Measurements from ENCODE around the gene PEX26.
"Not testable (repeated sequence)": the region's sequence is repeated elsewhere in the genome, so short reads cannot be mapped to it uniquely, and the experiment has no call there.

Gene PEX26

GRCh38 chr22:18121954-18122554 is 44.3 kb downstream of the PEX26 start:
- Histone ChIP-seq H3K4me1 (ENCODE audit: control insufficient read depth, insufficient read depth, low read length) (peaks cover 10% of the 10 kb centered on the region), H3K4me3 (ENCODE audit: low read depth, low read length) (no peak overlapping the region), H3K9me3 (ENCODE audit: control insufficient read depth, insufficient read depth, low read depth, low read length) (no peaks in the 10 kb centered on the region), H3K27ac (ENCODE audit: low read depth, low read length) (no peak overlapping the region), H3K9ac (ENCODE audit: low read length) (no peak overlapping the region), H3K36me3 (ENCODE audit: control insufficient read depth, insufficient read depth, low read length) (no peaks in the 10 kb centered on the region), H3K27me3 (ENCODE audit: control insufficient read depth, insufficient read depth, low read length) (no peaks in the 10 kb centered on the region)

GRCh38 chr22:18123476-18124025 is 45.8 kb downstream of the PEX26 start:
- H3K9ac ChIP-seq (ENCODE audit: low read length); H3K36me3 ChIP-seq (ENCODE audit: control insufficient read depth, insufficient read depth, low read length); H3K27ac ChIP-seq (ENCODE audit: low read depth, low read length); H3K4me3 ChIP-seq (ENCODE audit: low read depth, low read length); H3K9me3 ChIP-seq (ENCODE audit: control insufficient read depth, insufficient read depth, low read depth, low read length); H3K27me3 ChIP-seq (ENCODE audit: control insufficient read depth, insufficient read depth, low read length); H3K4me1 ChIP-seq (ENCODE audit: control insufficient read depth, insufficient read depth, low read length): not testable (repeated sequence)

- Histone ChIP-seq H3K4me3 (ENCODE audit: low read depth, low read length) (no peak overlapping the region), H3K4me1 (ENCODE audit: control insufficient read depth, insufficient read depth, low read length) (peaks cover 3% of the 10 kb centered on the region; the same call in 1 of the 2 replicates), H3K9me3 (ENCODE audit: control insufficient read depth, insufficient read depth, low read depth, low read length) (no peaks in the 10 kb centered on the region), H3K9ac (ENCODE audit: low read length) (no peak overlapping the region), H3K36me3 (ENCODE audit: control insufficient read depth, insufficient read depth, low read length) (no peaks in the 10 kb centered on the region), H3K27ac (ENCODE audit: low read depth, low read length) (no peak overlapping the region), H3K27me3 (ENCODE audit: control insufficient read depth, insufficient read depth, low read length) (no peaks in the 10 kb centered on the region)
Observed at GRCh38 chr22:18126606-18127005, 48.8 kb downstream of the PEX26 start.

DNA sequence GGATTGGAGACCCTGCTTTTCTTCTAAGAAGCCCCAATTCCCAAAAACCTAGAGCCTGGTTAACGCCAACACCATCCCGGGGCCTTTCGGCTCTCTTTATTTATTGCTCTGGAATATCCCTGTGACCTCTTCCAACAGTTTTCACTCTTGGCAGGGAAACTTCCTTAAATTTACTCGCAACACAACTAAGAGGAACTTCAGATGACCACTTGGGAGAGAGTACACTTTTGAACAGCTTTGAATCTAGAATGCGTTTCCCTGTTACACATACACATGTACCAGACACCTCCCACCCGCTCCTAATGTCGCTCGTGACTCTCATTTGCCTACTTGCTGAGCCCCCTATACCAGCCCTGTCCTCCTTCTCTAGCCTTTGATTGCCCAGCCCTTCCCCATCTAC is 52.2 kb downstream of the PEX26 start:
- H3K9me3 ChIP-seq (ENCODE audit: control insufficient read depth, insufficient read depth, low read depth, low read length), result no peaks in the 10 kb centered on the region
- no peaks in the 10 kb centered on the region for H3K27me3 ChIP-seq (ENCODE audit: control insufficient read depth, insufficient read depth, low read length)
- H3K9ac ChIP-seq (ENCODE audit: low read length), result no peak overlapping the region
- no peak overlapping the region for H3K4me3 ChIP-seq (ENCODE audit: low read depth, low read length)
- H3K36me3 ChIP-seq (ENCODE audit: control insufficient read depth, insufficient read depth, low read length), result no peaks in the 10 kb centered on the region
- H3K4me1 ChIP-seq (ENCODE audit: control insufficient read depth, insufficient read depth, low read length), result no peaks in the 10 kb centered on the region
- H3K27ac ChIP-seq (ENCODE audit: low read depth, low read length), result no peak overlapping the region

- Histone ChIP-seq H3K9me3 (ENCODE audit: control insufficient read depth, insufficient read depth, low read depth, low read length) (no peaks in the 10 kb centered on the region), H3K4me1 (ENCODE audit: control insufficient read depth, insufficient read depth, low read length) (no peaks in the 10 kb centered on the region)
Observed at GRCh38 chr22:18130699-18131429, 53.1 kb downstream of the PEX26 start.

GRCh38 chr22:18133452-18133851 is 55.7 kb downstream of the PEX26 start:
- no peaks in the 10 kb centered on the region for H3K27me3 ChIP-seq (ENCODE audit: control insufficient read depth, insufficient read depth, low read length)
- no peak overlapping the region for H3K27ac ChIP-seq (ENCODE audit: low read depth, low read length)
- no peaks in the 10 kb centered on the region for H3K4me1 ChIP-seq (ENCODE audit: control insufficient read depth, insufficient read depth, low read length)
- H3K9ac ChIP-seq (ENCODE audit: low read length), result no peak overlapping the region
- no peaks in the 10 kb centered on the region for H3K36me3 ChIP-seq (ENCODE audit: control insufficient read depth, insufficient read depth, low read length)
- H3K4me3 ChIP-seq (ENCODE audit: low read depth, low read length), result no peak overlapping the region
- H3K9me3 ChIP-seq (ENCODE audit: control insufficient read depth, insufficient read depth, low read depth, low read length), result no peaks in the 10 kb centered on the region

More at GRCh38 chr22:18130699-18131429, 53.1 kb downstream of the PEX26 start:
- Histone ChIP-seq H3K27ac (ENCODE audit: low read depth, low read length) (no peak overlapping the region), H3K4me3 (ENCODE audit: low read depth, low read length) (no peak overlapping the region), H3K36me3 (ENCODE audit: control insufficient read depth, insufficient read depth, low read length) (no peaks in the 10 kb centered on the region), H3K27me3 (ENCODE audit: control insufficient read depth, insufficient read depth, low read length) (no peaks in the 10 kb centered on the region), H3K9ac (ENCODE audit: low read length) (no peak overlapping the region)

- H3K4me3 ChIP-seq (ENCODE audit: low read depth, low read length), result no peak overlapping the region
- peaks cover 6% of the 10 kb centered on the region for H3K9me3 ChIP-seq (ENCODE audit: control insufficient read depth, insufficient read depth, low read depth, low read length)
- H3K27ac ChIP-seq (ENCODE audit: low read depth, low read length), result no peak overlapping the region
- no peaks in the 10 kb centered on the region for H3K36me3 ChIP-seq (ENCODE audit: control insufficient read depth, insufficient read depth, low read length)
- H3K27me3 ChIP-seq (ENCODE audit: control insufficient read depth, insufficient read depth, low read length), result no peaks in the 10 kb centered on the region
- H3K9ac ChIP-seq (ENCODE audit: low read length), result no peak overlapping the region
- no peaks in the 10 kb centered on the region for H3K4me1 ChIP-seq (ENCODE audit: control insufficient read depth, insufficient read depth, low read length)
Observed at GRCh38 chr22:18136563-18137320, 59.0 kb downstream of the PEX26 start.

GRCh38 chr22:18141004-18141403 is 63.2 kb downstream of the PEX26 start:
- not testable (repeated sequence) for H3K27me3 ChIP-seq (ENCODE audit: control insufficient read depth, insufficient read depth, low read length); H3K9ac ChIP-seq (ENCODE audit: low read length); H3K4me3 ChIP-seq (ENCODE audit: low read depth, low read length); H3K9me3 ChIP-seq (ENCODE audit: control insufficient read depth, insufficient read depth, low read depth, low read length); H3K36me3 ChIP-seq (ENCODE audit: control insufficient read depth, insufficient read depth, low read length); H3K4me1 ChIP-seq (ENCODE audit: control insufficient read depth, insufficient read depth, low read length); H3K27ac ChIP-seq (ENCODE audit: low read depth, low read length)

- H3K27me3 ChIP-seq (ENCODE audit: control insufficient read depth, insufficient read depth, low read length), result peaks cover 15% of the 10 kb centered on the region; the same call in 1 of the 2 replicates
- peaks cover 9% of the 10 kb centered on the region for H3K9me3 ChIP-seq (ENCODE audit: control insufficient read depth, insufficient read depth, low read depth, low read length)
- no peak overlapping the region for H3K4me3 ChIP-seq (ENCODE audit: low read depth, low read length)
- H3K4me1 ChIP-seq (ENCODE audit: control insufficient read depth, insufficient read depth, low read length), result no peaks in the 10 kb centered on the region
- no peak overlapping the region for H3K9ac ChIP-seq (ENCODE audit: low read length)
- no peak overlapping the region for H3K27ac ChIP-seq (ENCODE audit: low read depth, low read length)
- H3K36me3 ChIP-seq (ENCODE audit: control insufficient read depth, insufficient read depth, low read length), result no peaks in the 10 kb centered on the region
Observed at GRCh38 chr22:18144105-18144504, 66.3 kb downstream of the PEX26 start.

GRCh38 chr22:18145676-18146388 is 68.0 kb downstream of the PEX26 start:
- H3K27ac ChIP-seq (ENCODE audit: low read depth, low read length), result no peak overlapping the region
- no peak overlapping the region for H3K9ac ChIP-seq (ENCODE audit: low read length)
- no peaks in the 10 kb centered on the region for H3K36me3 ChIP-seq (ENCODE audit: control insufficient read depth, insufficient read depth, low read length)
- no peaks in the 10 kb centered on the region for H3K4me1 ChIP-seq (ENCODE audit: control insufficient read depth, insufficient read depth, low read length)
- peaks cover 29% of the 10 kb centered on the region for H3K27me3 ChIP-seq (ENCODE audit: control insufficient read depth, insufficient read depth, low read length)
- H3K9me3 ChIP-seq (ENCODE audit: control insufficient read depth, insufficient read depth, low read depth, low read length), result peaks cover 9% of the 10 kb centered on the region
- no peak overlapping the region for H3K4me3 ChIP-seq (ENCODE audit: low read depth, low read length)

All from HUES6 (cell line).